HepG2 (cell line): ENCODE results near the gene C2orf42. TPM values are rescaled to one million over a fixed set of nuclear protein-coding genes. Genes with fewer than 3 reads are reported as not detected.

Experiments
- GTF3A ChIP-seq: sonication (generic); formaldehyde crosslinking; conservative IDR thresholded peaks from 2 replicates; pipeline ENCODE4 v1.4.0; 2020; ENCODE audit warnings: mild to moderate bottlenecking, missing genetic modification reagents
- HIVEP1 ChIP-seq: sonication (generic); formaldehyde crosslinking; IDR thresholded peaks from 2 replicates; pipeline ENCODE4 v1.4.0; 2020; ENCODE audit warnings: mild to moderate bottlenecking, missing genetic modification reagents
- IRF2 ChIP-seq: IDR thresholded peaks from 2 replicates; pipeline ENCODE4 v1.6.1; 2018; ENCODE audit warnings: missing genetic modification reagents, missing compliant biosample characterization
- KDM1A ChIP-seq: IDR thresholded peaks from 2 replicates; pipeline ENCODE4 v1.6.1; 2016; ENCODE audit warnings: missing compliant biosample characterization
- PHB2 ChIP-seq: fragments of 450-650 bp; IDR thresholded peaks from 2 replicates; pipeline ENCODE4 v1.6.1; 2018; ENCODE audit not compliant: partially characterized antibody
- POLR2AphosphoS5 ChIP-seq: IDR thresholded peaks from 2 replicates; pipeline ENCODE4 v1.6.1; 2012; ENCODE audit warnings: low read depth, low read length
- SMAD9 ChIP-seq: sonication (generic); formaldehyde crosslinking; IDR thresholded peaks from 2 replicates; pipeline ENCODE4 v1.5.1; 2020; ENCODE audit warnings: mild to moderate bottlenecking, missing genetic modification reagents
- TCF7 ChIP-seq: sonication (generic); IDR thresholded peaks from 2 replicates; pipeline ENCODE4 v1.6.1; 2016; ENCODE audit warnings: antibody characterized with exemption, low read depth
- ZNF180 ChIP-seq: sonication (generic); formaldehyde crosslinking; IDR thresholded peaks from 2 replicates; pipeline ENCODE4 v1.4.0; 2020; ENCODE audit warnings: low read depth, missing genetic modification reagents, borderline replicate concordance
- ZNF24 ChIP-seq: fragments of 450-650 bp; IDR thresholded peaks from 2 replicates; pipeline ENCODE4 v1.6.1; 2017; ENCODE audit warnings: antibody characterized with exemption, mild to moderate bottlenecking
- ZNF501 ChIP-seq: sonication (generic); formaldehyde crosslinking; IDR thresholded peaks from 2 replicates; pipeline ENCODE4 v1.5.1; 2020; ENCODE audit warnings: mild to moderate bottlenecking, moderate library complexity, missing genetic modification reagents
- ZNF556 ChIP-seq: sonication (generic); formaldehyde crosslinking; IDR thresholded peaks from 2 replicates; pipeline ENCODE4 v1.4.0; 2020; ENCODE audit warnings: mild to moderate bottlenecking, missing genetic modification reagents, borderline replicate concordance
- ZNF747 ChIP-seq: sonication (generic); formaldehyde crosslinking; IDR thresholded peaks from 2 replicates; pipeline ENCODE4 v1.8.1; 2023; ENCODE audit warnings: missing genetic modification reagents, mild to moderate bottlenecking, borderline replicate concordance
- ZNF850 ChIP-seq: sonication (generic); formaldehyde crosslinking; conservative IDR thresholded peaks from 2 replicates; pipeline ENCODE4 v1.9.0; 2021; ENCODE audit warnings: mild to moderate bottlenecking, missing genetic modification reagents
- polyA plus RNA-seq, 8 experiments: library from polyadenylated mRNA; depleted of rRNA in 3 of 8; stranded (reverse) in 7 of 8; unstranded in 1 of 8; fragments of >200 nt; fragmentation: Illumina TruSeq in 4 of 8; extraction: Trizol in 4 of 8; gene quantifications; 2 replicates each; pipeline versions ENCODE4 v1.2.1 to v1.2.3, GENCODE V29; 2011 to 2016; ENCODE audit warnings: low read depth in 4 of 8, missing spikeins in 1 of 8, mixed read lengths in 1 of 8; ENCODE audit not compliant: insufficient read depth in 1 of 8
- total RNA-seq, 5 experiments: library from RNA; depleted of rRNA; stranded (reverse); fragments of >200 nt; fragmentation: Illumina TruSeq; extraction: Trizol; gene quantifications; 2 replicates each; pipeline ENCODE4 v1.2.3, GENCODE V29; 2016; ENCODE audit warnings: low read depth in 1 of 5
- TF ChIP-seq, protein P1 (sequence below): sonication (generic); formaldehyde crosslinking; IDR thresholded peaks from 2 replicates; pipeline ENCODE4 v1.5.0; 2020; ENCODE audit warnings: missing genetic modification reagents
- TF ChIP-seq, protein P2 (sequence below): IDR thresholded peaks from 2 replicates; pipeline ENCODE4 v1.6.1; 2012; ENCODE audit warnings: inconsistent platforms
- TF ChIP-seq, protein P3 (sequence below): sonication (generic); formaldehyde crosslinking; IDR thresholded peaks from 2 replicates; pipeline ENCODE4 v1.5.0; 2020; ENCODE audit warnings: mild to moderate bottlenecking, missing genetic modification reagents, borderline replicate concordance
- TF ChIP-seq, protein P4 (sequence below): IDR thresholded peaks from 2 replicates; pipeline ENCODE4 v1.6.1; 2016
- TF ChIP-seq, protein P5 (sequence below): IDR thresholded peaks from 2 replicates; pipeline ENCODE4 v1.6.1; 2016; ENCODE audit warnings: low read depth, missing genetic modification reagents, missing compliant biosample characterization

Gene C2orf42
- total and polyA plus RNA-seq, 2 of the 13 experiments (the other 11 are each of a cell fraction or from before 2014, with no cell fraction given): 9.3 to 9.9 TPM

DNA sequence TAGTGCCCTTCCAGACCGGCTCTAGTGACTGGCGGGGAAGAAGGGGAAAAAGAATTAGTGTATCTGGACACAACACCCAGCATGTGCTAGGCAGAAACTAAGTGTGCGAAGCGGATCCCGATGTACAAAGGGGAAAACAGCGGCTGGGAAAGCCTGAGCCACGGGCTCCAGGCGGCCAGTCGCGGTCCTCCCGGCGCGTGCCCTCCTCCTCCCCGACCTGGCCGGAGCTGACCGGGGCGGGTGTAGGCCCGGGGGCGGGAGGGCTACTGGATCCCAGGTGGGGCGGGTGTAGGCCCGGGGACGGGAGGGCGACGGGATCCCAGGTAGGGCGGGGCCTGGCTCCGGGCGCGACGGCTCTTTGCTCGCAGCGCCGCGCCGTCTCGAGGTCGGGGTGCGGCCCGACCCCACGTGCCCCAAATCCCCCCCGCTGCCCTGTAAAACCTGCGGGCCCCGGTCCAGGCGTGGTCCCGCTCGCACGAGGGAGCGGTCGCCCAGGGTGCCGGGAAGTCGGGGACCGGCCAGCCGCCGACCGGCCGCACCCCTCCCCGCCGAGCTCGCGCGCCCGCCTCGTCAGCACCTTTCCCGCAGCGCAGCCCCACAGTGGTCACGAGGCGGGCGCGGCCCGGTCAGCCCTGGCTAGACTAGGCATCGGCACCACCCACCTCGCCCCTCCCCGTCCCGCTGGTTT, 48.8 kb downstream of the C2orf42 start (continued):
- TF ChIP-seq ZNF556 (CRISPR knock-in tag): no peak
- TF ChIP-seq, protein P1, sequence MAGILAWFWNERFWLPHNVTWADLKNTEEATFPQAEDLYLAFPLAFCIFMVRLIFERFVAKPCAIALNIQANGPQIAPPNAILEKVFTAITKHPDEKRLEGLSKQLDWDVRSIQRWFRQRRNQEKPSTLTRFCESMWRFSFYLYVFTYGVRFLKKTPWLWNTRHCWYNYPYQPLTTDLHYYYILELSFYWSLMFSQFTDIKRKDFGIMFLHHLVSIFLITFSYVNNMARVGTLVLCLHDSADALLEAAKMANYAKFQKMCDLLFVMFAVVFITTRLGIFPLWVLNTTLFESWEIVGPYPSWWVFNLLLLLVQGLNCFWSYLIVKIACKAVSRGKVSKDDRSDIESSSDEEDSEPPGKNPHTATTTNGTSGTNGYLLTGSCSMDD (CRISPR knock-in tag): no peak
- no peak for TF ChIP-seq ZNF747 (CRISPR knock-in tag)
- TF ChIP-seq KDM1A (CRISPR knock-in tag): no peak
- TF ChIP-seq SMAD9 (CRISPR knock-in tag): no peak
- TF ChIP-seq ZNF850: 0 out of 2 replicates have a peak, but pooled peaks have one; percentile 15
- no peak for TF ChIP-seq HIVEP1 (CRISPR knock-in tag)
- no peak for TF ChIP-seq ZNF24
- TF ChIP-seq ZNF501 (CRISPR knock-in tag): no peak; the same call in 1 of the 2 replicates
- no peak for TF ChIP-seq TCF7
- no peak for TF ChIP-seq ZNF180 (CRISPR knock-in tag)
- TF ChIP-seq IRF2: no peak; the same call in 1 of the 2 replicates
- TF ChIP-seq, protein P2, sequence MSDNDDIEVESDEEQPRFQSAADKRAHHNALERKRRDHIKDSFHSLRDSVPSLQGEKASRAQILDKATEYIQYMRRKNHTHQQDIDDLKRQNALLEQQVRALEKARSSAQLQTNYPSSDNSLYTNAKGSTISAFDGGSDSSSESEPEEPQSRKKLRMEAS: peak; percentile 85
- TF ChIP-seq, protein P3, sequence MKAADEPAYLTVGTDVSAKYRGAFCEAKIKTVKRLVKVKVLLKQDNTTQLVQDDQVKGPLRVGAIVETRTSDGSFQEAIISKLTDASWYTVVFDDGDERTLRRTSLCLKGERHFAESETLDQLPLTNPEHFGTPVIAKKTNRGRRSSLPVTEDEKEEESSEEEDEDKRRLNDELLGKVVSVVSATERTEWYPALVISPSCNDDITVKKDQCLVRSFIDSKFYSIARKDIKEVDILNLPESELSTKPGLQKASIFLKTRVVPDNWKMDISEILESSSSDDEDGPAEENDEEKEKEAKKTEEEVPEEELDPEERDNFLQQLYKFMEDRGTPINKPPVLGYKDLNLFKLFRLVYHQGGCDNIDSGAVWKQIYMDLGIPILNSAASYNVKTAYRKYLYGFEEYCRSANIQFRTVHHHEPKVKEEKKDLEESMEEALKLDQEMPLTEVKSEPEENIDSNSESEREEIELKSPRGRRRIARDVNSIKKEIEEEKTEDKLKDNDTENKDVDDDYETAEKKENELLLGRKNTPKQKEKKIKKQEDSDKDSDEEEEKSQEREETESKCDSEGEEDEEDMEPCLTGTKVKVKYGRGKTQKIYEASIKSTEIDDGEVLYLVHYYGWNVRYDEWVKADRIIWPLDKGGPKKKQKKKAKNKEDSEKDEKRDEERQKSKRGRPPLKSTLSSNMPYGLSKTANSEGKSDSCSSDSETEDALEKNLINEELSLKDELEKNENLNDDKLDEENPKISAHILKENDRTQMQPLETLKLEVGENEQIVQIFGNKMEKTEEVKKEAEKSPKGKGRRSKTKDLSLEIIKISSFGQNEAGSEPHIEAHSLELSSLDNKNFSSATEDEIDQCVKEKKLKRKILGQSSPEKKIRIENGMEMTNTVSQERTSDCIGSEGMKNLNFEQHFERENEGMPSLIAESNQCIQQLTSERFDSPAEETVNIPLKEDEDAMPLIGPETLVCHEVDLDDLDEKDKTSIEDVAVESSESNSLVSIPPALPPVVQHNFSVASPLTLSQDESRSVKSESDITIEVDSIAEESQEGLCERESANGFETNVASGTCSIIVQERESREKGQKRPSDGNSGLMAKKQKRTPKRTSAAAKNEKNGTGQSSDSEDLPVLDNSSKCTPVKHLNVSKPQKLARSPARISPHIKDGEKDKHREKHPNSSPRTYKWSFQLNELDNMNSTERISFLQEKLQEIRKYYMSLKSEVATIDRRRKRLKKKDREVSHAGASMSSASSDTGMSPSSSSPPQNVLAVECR (CRISPR knock-in tag): no peak; the same call in 1 of the 2 replicates
- no peak for TF ChIP-seq GTF3A (CRISPR knock-in tag)
- TF ChIP-seq, protein P4, sequence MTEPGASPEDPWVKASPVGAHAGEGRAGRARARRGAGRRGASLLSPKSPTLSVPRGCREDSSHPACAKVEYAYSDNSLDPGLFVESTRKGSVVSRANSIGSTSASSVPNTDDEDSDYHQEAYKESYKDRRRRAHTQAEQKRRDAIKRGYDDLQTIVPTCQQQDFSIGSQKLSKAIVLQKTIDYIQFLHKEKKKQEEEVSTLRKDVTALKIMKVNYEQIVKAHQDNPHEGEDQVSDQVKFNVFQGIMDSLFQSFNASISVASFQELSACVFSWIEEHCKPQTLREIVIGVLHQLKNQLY (CRISPR knock-in tag): no peak
- peak; percentile 66 for TF ChIP-seq POLR2AphosphoS5
- TF ChIP-seq PHB2: no peak
- TF ChIP-seq, protein P5, sequence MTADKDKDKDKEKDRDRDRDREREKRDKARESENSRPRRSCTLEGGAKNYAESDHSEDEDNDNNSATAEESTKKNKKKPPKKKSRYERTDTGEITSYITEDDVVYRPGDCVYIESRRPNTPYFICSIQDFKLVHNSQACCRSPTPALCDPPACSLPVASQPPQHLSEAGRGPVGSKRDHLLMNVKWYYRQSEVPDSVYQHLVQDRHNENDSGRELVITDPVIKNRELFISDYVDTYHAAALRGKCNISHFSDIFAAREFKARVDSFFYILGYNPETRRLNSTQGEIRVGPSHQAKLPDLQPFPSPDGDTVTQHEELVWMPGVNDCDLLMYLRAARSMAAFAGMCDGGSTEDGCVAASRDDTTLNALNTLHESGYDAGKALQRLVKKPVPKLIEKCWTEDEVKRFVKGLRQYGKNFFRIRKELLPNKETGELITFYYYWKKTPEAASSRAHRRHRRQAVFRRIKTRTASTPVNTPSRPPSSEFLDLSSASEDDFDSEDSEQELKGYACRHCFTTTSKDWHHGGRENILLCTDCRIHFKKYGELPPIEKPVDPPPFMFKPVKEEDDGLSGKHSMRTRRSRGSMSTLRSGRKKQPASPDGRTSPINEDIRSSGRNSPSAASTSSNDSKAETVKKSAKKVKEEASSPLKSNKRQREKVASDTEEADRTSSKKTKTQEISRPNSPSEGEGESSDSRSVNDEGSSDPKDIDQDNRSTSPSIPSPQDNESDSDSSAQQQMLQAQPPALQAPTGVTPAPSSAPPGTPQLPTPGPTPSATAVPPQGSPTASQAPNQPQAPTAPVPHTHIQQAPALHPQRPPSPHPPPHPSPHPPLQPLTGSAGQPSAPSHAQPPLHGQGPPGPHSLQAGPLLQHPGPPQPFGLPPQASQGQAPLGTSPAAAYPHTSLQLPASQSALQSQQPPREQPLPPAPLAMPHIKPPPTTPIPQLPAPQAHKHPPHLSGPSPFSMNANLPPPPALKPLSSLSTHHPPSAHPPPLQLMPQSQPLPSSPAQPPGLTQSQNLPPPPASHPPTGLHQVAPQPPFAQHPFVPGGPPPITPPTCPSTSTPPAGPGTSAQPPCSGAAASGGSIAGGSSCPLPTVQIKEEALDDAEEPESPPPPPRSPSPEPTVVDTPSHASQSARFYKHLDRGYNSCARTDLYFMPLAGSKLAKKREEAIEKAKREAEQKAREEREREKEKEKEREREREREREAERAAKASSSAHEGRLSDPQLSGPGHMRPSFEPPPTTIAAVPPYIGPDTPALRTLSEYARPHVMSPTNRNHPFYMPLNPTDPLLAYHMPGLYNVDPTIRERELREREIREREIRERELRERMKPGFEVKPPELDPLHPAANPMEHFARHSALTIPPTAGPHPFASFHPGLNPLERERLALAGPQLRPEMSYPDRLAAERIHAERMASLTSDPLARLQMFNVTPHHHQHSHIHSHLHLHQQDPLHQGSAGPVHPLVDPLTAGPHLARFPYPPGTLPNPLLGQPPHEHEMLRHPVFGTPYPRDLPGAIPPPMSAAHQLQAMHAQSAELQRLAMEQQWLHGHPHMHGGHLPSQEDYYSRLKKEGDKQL: no peak
